A673 (cell line): ENCODE data around the gene VAV1.
A peak's percentile ranks its signal among the peaks of the same experiment; 100 is the strongest.

ENCODE experiments used
- EZH2 ChIP-seq: fragments of 200-600 bp; sonication (generic); IDR thresholded peaks from 2 replicates; pipeline ENCODE4 v1.6.1; 2017; ENCODE audit warnings: borderline replicate concordance, low read depth, mild to moderate bottlenecking, mixed read lengths, antibody characterized with exemption, low read length; ENCODE audit not compliant: poor library complexity, severe bottlenecking
- TF ChIP-seq, protein P1 (sequence below): fragments of 300-800, 200-600 bp; sonication (generic); conservative IDR thresholded peaks from 2 replicates; pipeline ENCODE4 v1.5.1; 2017; ENCODE audit warnings: low read depth, mild to moderate bottlenecking, antibody characterized with exemption, low read length, moderate library complexity, mixed read lengths

DNA sequence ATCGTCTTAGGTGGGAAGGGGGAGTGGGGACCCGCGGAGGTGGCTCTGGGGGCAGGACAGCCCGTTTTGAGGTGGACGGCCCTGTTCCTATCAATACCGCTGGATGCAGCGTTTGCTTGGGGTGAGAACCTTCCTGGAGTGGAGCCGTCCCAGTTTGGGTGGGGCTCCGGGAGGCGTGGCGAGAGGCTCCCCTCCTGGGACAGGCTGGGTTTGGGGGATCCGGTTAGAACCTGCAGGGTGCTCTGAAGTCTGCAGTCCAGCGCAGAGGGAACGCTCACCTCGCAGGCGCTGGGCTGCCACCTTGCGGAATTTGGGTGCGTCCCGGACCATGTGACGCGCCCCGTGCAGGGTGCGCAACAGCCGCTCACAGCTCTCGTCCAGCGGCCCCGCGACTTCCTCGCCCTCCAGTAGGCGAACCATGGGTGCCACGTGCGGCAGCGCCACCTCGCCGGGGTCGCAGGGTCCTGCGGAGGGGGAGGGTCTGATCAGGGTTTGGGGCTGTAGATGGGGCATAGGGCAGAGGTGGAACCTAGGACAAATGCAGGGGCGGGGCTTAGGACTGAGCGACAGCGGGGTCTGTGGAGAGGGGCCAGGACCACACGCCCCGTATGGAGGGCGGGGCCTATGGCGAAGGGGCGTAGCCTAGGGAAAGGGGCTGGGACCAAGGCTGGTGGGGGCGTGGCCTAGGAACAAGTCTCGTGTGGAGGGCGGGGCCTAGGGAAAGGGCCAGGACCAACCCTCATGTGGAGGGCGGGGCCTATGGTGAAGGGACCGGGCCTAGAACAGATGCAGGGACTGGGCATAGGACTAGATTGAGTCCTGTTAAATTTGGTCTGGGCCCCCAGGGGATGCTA, 19.1 kb upstream of the VAV1 start:
- TF ChIP-seq, protein P1, sequence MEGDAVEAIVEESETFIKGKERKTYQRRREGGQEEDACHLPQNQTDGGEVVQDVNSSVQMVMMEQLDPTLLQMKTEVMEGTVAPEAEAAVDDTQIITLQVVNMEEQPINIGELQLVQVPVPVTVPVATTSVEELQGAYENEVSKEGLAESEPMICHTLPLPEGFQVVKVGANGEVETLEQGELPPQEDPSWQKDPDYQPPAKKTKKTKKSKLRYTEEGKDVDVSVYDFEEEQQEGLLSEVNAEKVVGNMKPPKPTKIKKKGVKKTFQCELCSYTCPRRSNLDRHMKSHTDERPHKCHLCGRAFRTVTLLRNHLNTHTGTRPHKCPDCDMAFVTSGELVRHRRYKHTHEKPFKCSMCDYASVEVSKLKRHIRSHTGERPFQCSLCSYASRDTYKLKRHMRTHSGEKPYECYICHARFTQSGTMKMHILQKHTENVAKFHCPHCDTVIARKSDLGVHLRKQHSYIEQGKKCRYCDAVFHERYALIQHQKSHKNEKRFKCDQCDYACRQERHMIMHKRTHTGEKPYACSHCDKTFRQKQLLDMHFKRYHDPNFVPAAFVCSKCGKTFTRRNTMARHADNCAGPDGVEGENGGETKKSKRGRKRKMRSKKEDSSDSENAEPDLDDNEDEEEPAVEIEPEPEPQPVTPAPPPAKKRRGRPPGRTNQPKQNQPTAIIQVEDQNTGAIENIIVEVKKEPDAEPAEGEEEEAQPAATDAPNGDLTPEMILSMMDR = peak; percentile 62
- TF ChIP-seq EZH2 = no peak
